Measurements from ENCODE around the gene RAB36. TPM values are rescaled to one million over a fixed set of nuclear protein-coding genes. Genes with fewer than 3 reads are reported as not detected.
A peak's percentile ranks its signal among the peaks of the same experiment; 100 is the strongest.

Gene RAB36
- total RNA-seq, 2 experiments from 2014 or later, result 0.33 TPM; not detected in 1

DNA sequence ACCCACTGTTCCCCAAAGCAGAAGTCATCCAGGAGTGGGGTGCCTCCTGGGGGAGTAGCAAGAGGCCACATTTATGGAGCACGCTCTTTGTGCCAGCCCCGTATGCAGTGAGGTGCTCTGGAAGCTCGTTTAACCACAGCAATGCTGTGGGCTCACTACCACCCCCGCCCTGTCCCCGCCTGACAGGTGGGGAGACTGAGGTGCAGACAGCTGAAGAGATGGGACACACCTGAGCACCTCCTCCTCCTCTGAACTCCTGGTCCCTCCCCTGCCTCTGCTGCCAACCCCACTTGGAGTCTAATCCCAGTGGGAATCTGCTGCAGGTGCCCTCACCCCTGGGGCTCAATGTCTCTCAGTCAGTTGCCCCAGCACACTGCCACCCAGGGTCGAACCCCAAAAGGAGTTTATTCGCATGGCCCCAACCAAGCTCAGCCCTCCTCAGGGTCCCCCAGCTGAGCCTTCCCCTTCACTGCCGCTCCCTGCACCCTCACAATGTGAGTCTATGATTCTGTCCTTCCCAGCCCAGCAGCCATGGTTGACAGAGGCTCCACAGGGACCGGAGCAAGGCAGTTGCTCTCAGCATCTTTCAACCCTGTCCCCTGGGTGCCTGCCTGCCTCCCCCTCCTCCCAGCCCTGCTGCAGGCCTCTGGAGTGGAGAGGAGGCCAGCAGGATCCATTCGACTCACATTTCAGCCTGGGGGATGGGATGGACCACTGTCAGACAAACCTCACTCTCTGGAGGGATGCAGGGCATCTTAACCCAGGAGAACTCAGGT, 21.8 kb downstream of the RAB36 start:
- ChIA-PET POLR2A (no interaction called here), CTCF (interaction anchor here (1.6 kb wide), 1 partner anchor 123 kb away, joined by 4 read pairs; no protein-coding TSS in a partner anchor)
- no peaks in the 10 kb centered on the region for H3K9me3 Mint-ChIP-seq
- H3K27ac Mint-ChIP-seq, result no peak overlapping the region
- no peaks in the 10 kb centered on the region for H3K27me3 Mint-ChIP-seq
- DNase-seq, result no peak
- no peaks in the 10 kb centered on the region for H3K36me3 Mint-ChIP-seq (ENCODE audit: low read depth)
- no peaks in the 10 kb centered on the region for H3K4me1 Mint-ChIP-seq
- no peak overlapping the region for H3K4me3 Mint-ChIP-seq

DNA sequence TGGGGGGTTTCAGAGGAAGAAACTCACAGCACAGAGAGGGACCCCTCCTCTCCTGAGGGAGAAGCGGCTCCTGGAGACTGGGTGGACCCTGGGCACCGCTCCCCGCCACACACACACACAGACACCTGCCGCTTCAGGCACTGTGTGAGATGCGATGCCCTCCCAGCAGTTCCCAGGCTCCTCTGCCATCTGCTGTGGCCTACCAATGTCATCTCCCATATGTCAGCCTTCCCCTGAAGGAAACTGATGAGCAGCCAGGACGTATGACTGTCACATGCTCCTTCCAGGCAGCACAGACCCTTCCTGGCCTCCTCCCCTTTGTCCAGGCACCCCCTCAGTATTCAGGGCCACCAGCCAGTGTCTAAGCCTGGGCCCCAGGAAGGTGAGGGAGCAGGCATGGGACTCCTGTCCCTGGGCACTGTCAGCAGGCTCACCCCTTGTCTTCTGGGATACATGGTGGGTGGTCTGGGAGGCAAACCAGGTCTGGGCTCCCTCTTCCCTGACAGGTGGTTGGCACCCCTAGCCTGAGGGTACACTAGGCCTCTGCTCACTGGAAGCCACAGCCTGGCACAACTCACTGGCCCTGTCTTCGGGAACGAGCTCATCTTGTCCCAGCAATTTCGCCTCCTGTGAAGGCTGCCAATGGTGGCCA, 23.2 kb downstream of the RAB36 start:
- H3K27ac Mint-ChIP-seq, result no peak overlapping the region
- H3K9me3 Mint-ChIP-seq, result no peaks in the 10 kb centered on the region
- no peaks in the 10 kb centered on the region for H3K36me3 Mint-ChIP-seq (ENCODE audit: low read depth)
- POLR2A ChIA-PET, result no interaction called here
- no peak overlapping the region for H3K4me3 Mint-ChIP-seq
- no peaks in the 10 kb centered on the region for H3K4me1 Mint-ChIP-seq
- no peaks in the 10 kb centered on the region for H3K27me3 Mint-ChIP-seq
- DNase-seq, result no peak
- CTCF ChIA-PET, result interaction anchor here (1.6 to 1.9 kb wide), 2 partner anchors 114 to 122 kb away, joined by 4 read pairs; no protein-coding TSS in a partner anchor

DNA sequence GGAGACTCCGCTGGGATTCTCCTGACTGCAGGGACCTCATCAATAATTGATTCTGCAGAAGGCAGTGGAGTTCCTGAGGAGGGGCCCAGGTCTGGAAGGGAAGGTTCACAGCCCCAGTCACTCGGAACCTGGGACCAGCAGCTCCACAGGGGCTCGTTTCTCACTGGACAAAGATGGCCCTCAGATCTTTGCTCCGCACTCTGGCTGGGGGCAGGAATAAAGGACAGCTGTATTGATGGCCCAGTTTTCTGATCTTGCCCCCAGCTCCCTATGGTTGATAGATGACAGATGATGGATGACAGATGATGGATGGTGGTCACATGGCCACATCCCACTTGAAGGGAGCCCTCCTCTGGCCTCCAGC, 23.7 kb downstream of the RAB36 start:
- no peaks in the 10 kb centered on the region for H3K36me3 Mint-ChIP-seq (ENCODE audit: low read depth)
- no peaks in the 10 kb centered on the region for H3K27me3 Mint-ChIP-seq
- no peak for DNase-seq
- H3K4me1 Mint-ChIP-seq, result peaks cover 2% of the 10 kb centered on the region
- ChIA-PET POLR2A (no interaction called here), CTCF (interaction anchor here (1.9 kb wide), 1 partner anchor 113 kb away, joined by 4 read pairs; no protein-coding TSS in a partner anchor)
- H3K27ac Mint-ChIP-seq, result no peak overlapping the region
- H3K9me3 Mint-ChIP-seq, result no peaks in the 10 kb centered on the region
- H3K4me3 Mint-ChIP-seq, result no peak overlapping the region

DNA sequence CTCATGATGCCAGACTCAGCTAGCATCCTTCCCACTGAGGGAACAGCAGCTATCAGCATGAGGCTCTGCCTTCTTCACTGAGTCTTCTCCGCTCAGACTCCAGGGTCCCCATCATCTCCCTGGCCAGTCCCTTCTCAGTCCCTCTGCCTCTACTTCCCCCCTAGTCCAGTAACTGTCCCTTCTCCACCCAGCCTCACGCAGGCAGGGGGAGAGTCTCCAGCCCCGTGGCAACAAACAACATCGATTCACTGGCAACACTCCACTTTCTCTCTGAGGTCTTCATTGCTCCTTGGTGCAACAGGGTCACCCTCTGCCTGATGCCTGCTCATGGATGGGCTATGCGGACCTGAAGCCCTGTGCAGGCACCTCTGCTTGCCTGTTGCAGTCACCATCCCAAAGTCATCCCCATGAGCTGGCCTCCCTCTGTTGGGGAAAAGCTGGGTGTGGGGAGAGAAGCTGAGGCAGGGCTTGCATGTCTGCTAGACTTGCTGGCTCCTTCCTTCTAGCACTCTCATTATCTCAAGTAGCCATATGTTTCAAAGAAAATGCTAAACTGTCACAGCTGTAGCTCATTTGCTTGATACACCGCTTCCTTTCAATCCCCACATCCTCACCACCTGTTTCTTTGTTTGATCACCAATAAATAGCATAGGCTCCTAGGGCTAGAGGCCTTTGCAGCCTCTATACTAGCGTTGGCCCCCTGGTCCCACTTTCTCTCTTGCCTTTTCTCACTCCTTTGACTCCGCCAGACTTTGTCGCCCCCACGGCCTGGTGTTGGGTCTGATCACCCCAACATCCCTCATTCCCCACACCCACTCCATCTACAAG, 30.8 kb downstream of the RAB36 start:
- POLR2A ChIA-PET, result interaction anchor here (1.4 kb wide), 1 partner anchor 106 kb away, joined by 7 read pairs; no protein-coding TSS in a partner anchor
- Mint-ChIP-seq H3K27me3 (peaks cover 2% of the 10 kb centered on the region), H3K4me3 (no peak overlapping the region), H3K4me1 (peaks cover 43% of the 10 kb centered on the region), H3K27ac (peak overlapping the region; percentile 80), H3K36me3 (ENCODE audit: low read depth) (peaks cover 4% of the 10 kb centered on the region), H3K9me3 (peaks cover 3% of the 10 kb centered on the region)
- CTCF ChIA-PET, result interaction anchor here (0.6 to 14.0 kb wide), 8 partner anchors 11 to 210 kb away, joined by 3 to 272 read pairs (median 4); no protein-coding TSS in a partner anchor
- peak; percentile 24 for DNase-seq

DNA sequence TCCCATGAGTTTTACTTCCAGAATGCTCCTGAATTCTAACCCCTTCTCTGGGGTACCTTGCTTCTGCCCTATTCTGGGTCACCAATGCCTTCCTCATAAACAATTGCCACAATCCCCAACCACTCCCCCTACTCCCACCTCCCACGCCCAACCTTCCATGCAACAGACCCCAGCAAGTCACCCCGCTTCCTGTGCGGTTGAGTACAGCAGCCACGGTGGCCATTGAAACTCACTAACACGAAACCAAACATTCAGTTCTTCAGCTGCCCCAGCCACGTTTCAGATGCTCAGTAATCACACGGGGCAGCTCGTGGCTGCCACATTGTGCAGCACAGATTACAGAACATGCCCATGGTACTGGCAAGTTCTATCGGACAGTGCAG, 31.4 kb downstream of the RAB36 start:
- DNase-seq, result peak; percentile 27
- no peak overlapping the region for H3K4me3 Mint-ChIP-seq
- CTCF ChIA-PET, result interaction anchor here (0.6 to 14.0 kb wide), 10 partner anchors 11 to 209 kb away, joined by 3 to 272 read pairs (median 4); no protein-coding TSS in a partner anchor

DNA sequence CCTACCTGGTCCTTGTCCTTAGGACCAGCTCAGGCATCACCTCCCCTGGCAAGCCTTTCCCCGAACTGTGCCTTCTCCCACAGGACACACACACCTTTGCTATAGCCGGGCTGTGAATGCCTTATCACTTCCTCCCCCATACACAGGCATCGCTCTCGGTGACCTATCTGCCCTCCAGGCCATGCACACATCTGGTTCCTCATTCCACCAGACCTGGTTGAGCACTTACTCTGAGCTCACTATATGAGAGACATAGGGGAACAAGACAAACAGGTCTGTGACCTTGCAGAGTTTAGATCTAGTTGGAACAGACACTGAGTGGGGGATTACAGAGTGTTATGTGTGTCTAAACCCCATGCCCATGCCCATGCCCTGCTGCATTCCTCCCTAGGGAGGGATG, 31.9 kb downstream of the RAB36 start:
- POLR2A ChIA-PET, result interaction anchor here (1.4 kb wide), 1 partner anchor 105 kb away, joined by 7 read pairs; no protein-coding TSS in a partner anchor
- Mint-ChIP-seq H3K4me3 (no peak overlapping the region), H3K9me3 (peaks cover 3% of the 10 kb centered on the region), H3K27me3 (peaks cover 2% of the 10 kb centered on the region), H3K4me1 (peaks cover 48% of the 10 kb centered on the region), H3K27ac (peak overlapping the region; percentile 80), H3K36me3 (ENCODE audit: low read depth) (peaks cover 9% of the 10 kb centered on the region)
- no peak for DNase-seq
- CTCF ChIA-PET, result interaction anchor here (0.7 to 14.0 kb wide), 11 partner anchors 13 to 209 kb away, joined by 3 to 272 read pairs (median 4); no protein-coding TSS in a partner anchor

More for the DNA sequence above, 31.4 kb downstream of the RAB36 start:
- Mint-ChIP-seq H3K9me3 (peaks cover 3% of the 10 kb centered on the region), H3K4me1 (peaks cover 43% of the 10 kb centered on the region), H3K27ac (peak overlapping the region; percentile 80), H3K27me3 (peaks cover 2% of the 10 kb centered on the region), H3K36me3 (ENCODE audit: low read depth) (peaks cover 4% of the 10 kb centered on the region)
- POLR2A ChIA-PET, result interaction anchor here (1.4 kb wide), 1 partner anchor 105 kb away, joined by 7 read pairs; no protein-coding TSS in a partner anchor

DNA sequence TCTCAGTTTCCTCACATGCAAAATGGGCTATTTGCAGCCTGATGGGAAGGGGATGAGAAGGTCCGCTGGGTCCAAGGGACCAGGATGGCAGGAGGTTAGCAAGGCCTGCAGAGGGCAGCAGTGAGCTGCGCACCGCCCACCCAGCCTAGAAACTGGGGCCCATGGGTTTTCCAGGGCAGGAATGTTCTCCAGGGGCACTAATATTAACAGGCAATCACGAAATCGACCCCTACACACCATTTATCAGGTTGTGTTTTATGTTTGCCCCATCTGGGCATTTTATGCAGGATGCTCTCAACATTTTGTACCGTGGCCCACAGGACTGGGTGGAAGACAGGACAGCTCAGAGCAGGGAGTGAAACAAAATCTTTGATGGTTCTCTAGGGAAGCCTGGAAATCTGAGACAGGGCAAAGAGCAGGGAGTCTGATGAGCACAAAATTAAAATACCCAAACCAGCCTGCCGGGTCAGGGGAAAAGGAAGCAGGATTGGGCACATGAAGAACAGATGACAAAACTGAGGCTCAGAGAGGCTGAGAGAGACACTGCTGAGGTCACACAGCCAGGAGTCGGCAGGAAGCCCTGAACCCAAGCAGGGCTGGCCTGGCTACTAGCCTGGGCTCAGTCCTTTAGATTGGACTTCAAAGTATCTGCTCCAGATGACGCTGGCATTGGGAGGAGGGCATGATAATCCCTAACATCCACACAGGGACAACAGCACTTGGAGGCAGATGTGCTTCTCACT, 33.4 kb downstream of the RAB36 start:
- peaks cover 3% of the 10 kb centered on the region for H3K9me3 Mint-ChIP-seq
- H3K27me3 Mint-ChIP-seq, result peaks cover 2% of the 10 kb centered on the region
- peak overlapping the region; percentile 18 for H3K27ac Mint-ChIP-seq
- ChIA-PET CTCF (interaction anchor here (0.7 to 14.0 kb wide), 9 partner anchors 50 to 286 kb away, joined by 3 to 272 read pairs (median 5); no protein-coding TSS in a partner anchor), POLR2A (interaction anchor here (2.1 kb wide), 1 partner anchor 103 kb away, joined by 6 read pairs; no protein-coding TSS in a partner anchor)
- no peak overlapping the region for H3K4me3 Mint-ChIP-seq
- H3K4me1 Mint-ChIP-seq, result peaks cover 63% of the 10 kb centered on the region
- peaks cover 22% of the 10 kb centered on the region for H3K36me3 Mint-ChIP-seq (ENCODE audit: low read depth)
- DNase-seq, result peak; percentile 64

DNA sequence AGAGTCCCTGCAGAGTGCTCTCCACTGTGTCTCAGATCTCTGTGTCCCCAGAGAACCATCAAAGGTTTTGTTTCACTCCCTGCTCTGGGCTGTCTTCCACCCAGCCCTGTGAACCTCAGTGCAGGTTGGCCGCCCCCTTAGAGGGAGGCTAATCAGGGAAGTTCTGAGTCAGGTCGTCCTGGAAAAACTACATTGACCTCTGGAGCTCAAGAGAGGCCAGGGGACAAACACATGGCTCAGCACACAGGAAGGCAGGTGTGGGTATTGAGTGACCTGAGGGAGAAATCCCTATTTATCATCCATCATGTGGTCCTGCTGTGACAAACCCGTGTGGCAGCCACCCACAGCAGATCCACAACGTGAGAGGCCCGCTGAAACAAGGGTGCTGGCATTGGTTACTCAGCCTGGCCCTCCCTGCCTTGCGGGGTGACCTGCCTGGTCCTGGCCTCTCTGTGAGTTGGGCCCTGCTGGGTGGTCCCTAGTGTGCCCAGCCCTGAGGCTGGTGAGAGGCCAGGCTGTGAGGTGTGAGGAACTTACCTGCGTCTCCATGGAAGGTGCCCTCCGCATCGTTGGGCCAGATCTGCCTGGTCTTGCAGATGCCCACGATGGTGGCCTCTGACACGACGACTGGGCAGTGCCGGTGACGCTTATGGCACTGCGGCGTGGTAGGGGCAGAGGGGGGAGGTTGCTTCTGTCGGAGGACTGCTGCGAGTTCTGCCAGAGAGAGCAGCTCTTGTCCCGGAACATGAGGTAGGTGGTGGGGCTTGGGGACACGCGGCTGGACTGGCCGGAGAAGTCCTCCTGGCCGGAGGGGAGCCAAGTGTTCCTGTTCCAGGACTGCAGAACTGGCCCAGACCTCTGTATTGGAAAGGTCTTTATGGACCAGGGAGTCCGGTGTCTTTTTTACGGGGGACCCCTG, 34.4 kb downstream of the RAB36 start:
- POLR2A ChIA-PET, result interaction anchor here (1.0 to 2.2 kb wide), 7 partner anchors 35 to 102 kb away, joined by 3 to 9 read pairs (median 6); partner anchors contain the start of gene RAB36
- DNase-seq, result no peak
- H3K36me3 Mint-ChIP-seq (ENCODE audit: low read depth), result peaks cover 26% of the 10 kb centered on the region
- CTCF ChIA-PET, result interaction anchor here (1.5 to 14.0 kb wide), 3 partner anchors 86 to 206 kb away, joined by 5 to 272 read pairs (median 7); no protein-coding TSS in a partner anchor
- peak overlapping the region; percentile 72 for H3K4me3 Mint-ChIP-seq
- H3K4me1 Mint-ChIP-seq, result peaks cover 70% of the 10 kb centered on the region
- peaks cover 2% of the 10 kb centered on the region for H3K27me3 Mint-ChIP-seq
- H3K9me3 Mint-ChIP-seq, result peaks cover 3% of the 10 kb centered on the region
- peak overlapping the region; percentile 52 for H3K27ac Mint-ChIP-seq

DNA sequence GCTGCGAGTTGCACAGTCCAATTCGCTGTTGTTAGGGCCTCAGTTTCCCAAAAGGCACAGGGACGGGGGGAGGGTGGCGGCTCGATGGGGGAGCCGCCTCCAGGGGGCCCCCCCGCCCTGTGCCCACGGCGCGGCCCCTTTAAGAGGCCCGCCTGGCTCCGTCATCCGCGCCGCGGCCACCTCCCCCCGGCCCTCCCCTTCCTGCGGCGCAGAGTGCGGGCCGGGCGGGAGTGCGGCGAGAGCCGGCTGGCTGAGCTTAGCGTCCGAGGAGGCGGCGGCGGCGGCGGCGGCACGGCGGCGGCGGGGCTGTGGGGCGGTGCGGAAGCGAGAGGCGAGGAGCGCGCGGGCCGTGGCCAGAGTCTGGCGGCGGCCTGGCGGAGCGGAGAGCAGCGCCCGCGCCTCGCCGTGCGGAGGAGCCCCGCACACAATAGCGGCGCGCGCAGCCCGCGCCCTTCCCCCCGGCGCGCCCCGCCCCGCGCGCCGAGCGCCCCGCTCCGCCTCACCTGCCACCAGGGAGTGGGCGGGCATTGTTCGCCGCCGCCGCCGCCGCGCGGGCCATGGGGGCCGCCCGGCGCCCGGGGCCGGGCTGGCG, 35.1 kb downstream of the RAB36 start, which contains the start of gene BCR:
Gene BCR, plus strand, starts transcription at position 209 of the 592 bp plus-strand sequence. CDS start 452 bp downstream, outside the sequence.
- POLR2A ChIA-PET, result interaction anchor here (1.0 to 4.0 kb wide), 10 partner anchors 35 to 110 kb away, joined by 3 to 25 read pairs (median 6); partner anchors contain the start of gene RAB36
- peak; percentile 70 for DNase-seq
- Mint-ChIP-seq H3K27me3 (peaks cover 2% of the 10 kb centered on the region), H3K4me1 (peaks cover 76% of the 10 kb centered on the region), H3K4me3 (peak within 1 kb of the TSS; percentile 83), H3K27ac (peak within 1 kb of the TSS; percentile 52), H3K36me3 (ENCODE audit: low read depth) (peaks cover 29% of the 10 kb centered on the region), H3K9me3 (peaks cover 3% of the 10 kb centered on the region)
- CTCF ChIA-PET, result interaction anchor here (1.1 to 14.0 kb wide), 3 partner anchors 62 to 107 kb away, joined by 3 to 272 read pairs (median 4); no protein-coding TSS in a partner anchor

DNA sequence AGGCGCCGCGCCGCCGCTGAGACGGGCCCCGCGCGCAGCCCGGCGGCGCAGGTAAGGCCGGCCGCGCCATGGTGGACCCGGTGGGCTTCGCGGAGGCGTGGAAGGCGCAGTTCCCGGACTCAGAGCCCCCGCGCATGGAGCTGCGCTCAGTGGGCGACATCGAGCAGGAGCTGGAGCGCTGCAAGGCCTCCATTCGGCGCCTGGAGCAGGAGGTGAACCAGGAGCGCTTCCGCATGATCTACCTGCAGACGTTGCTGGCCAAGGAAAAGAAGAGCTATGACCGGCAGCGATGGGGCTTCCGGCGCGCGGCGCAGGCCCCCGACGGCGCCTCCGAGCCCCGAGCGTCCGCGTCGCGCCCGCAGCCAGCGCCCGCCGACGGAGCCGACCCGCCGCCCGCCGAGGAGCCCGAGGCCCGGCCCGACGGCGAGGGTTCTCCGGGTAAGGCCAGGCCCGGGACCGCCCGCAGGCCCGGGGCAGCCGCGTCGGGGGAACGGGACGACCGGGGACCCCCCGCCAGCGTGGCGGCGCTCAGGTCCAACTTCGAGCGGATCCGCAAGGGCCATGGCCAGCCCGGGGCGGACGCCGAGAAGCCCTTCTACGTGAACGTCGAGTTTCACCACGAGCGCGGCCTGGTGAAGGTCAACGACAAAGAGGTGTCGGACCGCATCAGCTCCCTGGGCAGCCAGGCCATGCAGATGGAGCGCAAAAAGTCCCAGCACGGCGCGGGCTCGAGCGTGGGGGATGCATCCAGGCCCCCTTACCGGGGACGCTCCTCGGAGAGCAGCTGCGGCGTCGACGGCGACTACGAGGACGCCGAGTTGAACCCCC, 35.8 kb downstream of the RAB36 start:
- peak; percentile 40 for DNase-seq
- H3K4me3 Mint-ChIP-seq, result peak overlapping the region; percentile 83
- peaks cover 73% of the 10 kb centered on the region for H3K4me1 Mint-ChIP-seq
- ChIA-PET CTCF (interaction anchor here (0.5 to 14.0 kb wide), 4 partner anchors 37 to 106 kb away, joined by 3 to 272 read pairs (median 4); no protein-coding TSS in a partner anchor), POLR2A (interaction anchor here (0.5 to 4.0 kb wide), 14 partner anchors 9 to 679 kb away, joined by 3 to 25 read pairs (median 5); partner anchors contain the start of gene RAB36)
- H3K27ac Mint-ChIP-seq, result peak overlapping the region; percentile 73
- peaks cover 3% of the 10 kb centered on the region for H3K9me3 Mint-ChIP-seq
- H3K27me3 Mint-ChIP-seq, result peaks cover 2% of the 10 kb centered on the region
- peaks cover 32% of the 10 kb centered on the region for H3K36me3 Mint-ChIP-seq (ENCODE audit: low read depth)

Data from activated CD4-positive, alpha-beta memory T cell treated with anti-CD3 and anti-CD28 coated beads, Interleukin-2, amount 10 ng/mL, durations not matched to agents 7 days and 5 days (primary cell).